UCSD-AML1 (cell line): ENCODE measurements around the gene PTTG1IP.
A peak's percentile ranks its signal among the peaks of the same experiment; 100 is the strongest.
"Not testable (repeated sequence)": the region's sequence is repeated elsewhere in the genome, so short reads cannot be mapped to it uniquely, and the experiment has no call there.

ENCODE experiments used
- DNase-seq: peaks from one replicate; lab custom pipeline; 2025; ENCODE audit not compliant: unreplicated experiment; lab: John Stamatoyannopoulos, UW

Gene PTTG1IP

GRCh38 chr21:44846224-44846484, 27.3 kb downstream of the PTTG1IP start:
- no peak for DNase-seq

GRCh38 chr21:44845418-44846223, 27.9 kb downstream of the PTTG1IP start:
- DNase-seq = peak; percentile 93

- no peak for DNase-seq
Measured at GRCh38 chr21:44844256-44844655, 29.2 kb downstream of the PTTG1IP start.

- DNase-seq = no peak
Measured at GRCh38 chr21:44842721-44843445, 30.6 kb downstream of the PTTG1IP start.

GRCh38 chr21:44842087-44842486, 31.4 kb downstream of the PTTG1IP start:
- DNase-seq = no peak

GRCh38 chr21:44840771-44841170, 32.7 kb downstream of the PTTG1IP start:
- DNase-seq = no peak

- no peak for DNase-seq
Measured at GRCh38 chr21:44838951-44839350, 34.5 kb downstream of the PTTG1IP start.

- DNase-seq = no peak
Measured at GRCh38 chr21:44838039-44838895, 35.2 kb downstream of the PTTG1IP start.

- no peak for DNase-seq
Measured at GRCh38 chr21:44837537-44837936, 36.0 kb downstream of the PTTG1IP start.

GRCh38 chr21:44836666-44837471, 36.6 kb downstream of the PTTG1IP start:
- peak; percentile 29 for DNase-seq

GRCh38 chr21:44836349-44836665, 37.2 kb downstream of the PTTG1IP start:
- no peak for DNase-seq

GRCh38 chr21:44835647-44835973, 37.9 kb downstream of the PTTG1IP start:
- no peak for DNase-seq

- DNase-seq = no peak
Measured at GRCh38 chr21:44834951-44835646, 38.4 kb downstream of the PTTG1IP start.

- no peak for DNase-seq
Measured at GRCh38 chr21:44834231-44834950, 39.1 kb downstream of the PTTG1IP start.

- no peak for DNase-seq
Measured at GRCh38 chr21:44833663-44834062, 39.8 kb downstream of the PTTG1IP start.

GRCh38 chr21:44832516-44833255, 40.8 kb downstream of the PTTG1IP start:
- not testable (repeated sequence) for DNase-seq

GRCh38 chr21:44831227-44831860, 42.1 kb downstream of the PTTG1IP start:
- DNase-seq = no peak

GRCh38 chr21:44829507-44830092, 43.9 kb downstream of the PTTG1IP start:
- DNase-seq = no peak
